Muscle of arm (tissue), 12 donors: Measurements from ENCODE around the gene PTN. TPM values are rescaled to one million over a fixed set of nuclear protein-coding genes. Genes with fewer than 3 reads are reported as not detected.
"Not testable (repeated sequence)": the region's sequence is repeated elsewhere in the genome, so short reads cannot be mapped to it uniquely, and the experiment has no call there.

Experiments used
- DNase-seq: peaks from one replicate; pipeline ENCODE4 v3.0.0-alpha.2; 2013
- polyA plus RNA-seq, 12 donors: library from polyadenylated mRNA; unstranded; fragments of 120-200 nt; gene quantifications; one replicate each; pipeline ENCODE4 v1.2.1, GENCODE V29; 2013; ENCODE audit not compliant: insufficient read length in 12 of 12

Gene PTN
- polyA plus RNA-seq, 12 donors, result 47.2 to 121 (median 93.6) TPM; not detected in 1

- no peak for DNase-seq
Measured at GRCh38 chr7:137195996-137196395, 147.5 kb downstream of the PTN start.

GRCh38 chr7:137181619-137182018 is 161.9 kb downstream of the PTN start:
- not testable (repeated sequence) for DNase-seq
